ENCODE measurements around the gene PPIL4. TPM values are rescaled to one million over a fixed set of nuclear protein-coding genes. Genes with fewer than 3 reads are reported as not detected.
"Not testable (repeated sequence)": the region's sequence is repeated elsewhere in the genome, so short reads cannot be mapped to it uniquely, and the experiment has no call there.

Gene PPIL4
- total RNA-seq, 3 donors from 2014 or later: 34.7 to 46.0 (median 36.2) TPM

DNA sequence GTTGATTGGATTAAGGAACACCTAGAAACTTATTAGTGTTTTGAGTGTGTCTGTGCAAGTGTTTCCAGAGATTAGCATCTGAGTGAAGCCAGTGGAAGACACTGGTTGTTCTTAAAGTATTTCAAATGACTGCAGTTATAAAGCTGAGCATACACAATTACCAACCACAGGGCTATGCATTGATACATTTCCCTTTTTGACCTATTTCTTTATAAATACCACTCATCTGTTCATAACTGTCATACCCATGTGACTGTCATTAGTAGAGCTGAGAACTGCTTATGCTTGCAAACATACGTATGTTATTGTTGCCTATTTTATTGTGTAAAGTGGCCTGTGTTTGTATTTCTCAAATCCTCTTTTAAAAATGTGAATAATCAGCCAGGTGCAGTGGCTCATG is 45.7 kb downstream of the PPIL4 start:
- DNase-seq (ENCODE audit: low spot score in 2 of 2): no peak
- intact Hi-C loops (cut with DNase I; ENCODE audit: low total_unique reads): no loop called here

DNA sequence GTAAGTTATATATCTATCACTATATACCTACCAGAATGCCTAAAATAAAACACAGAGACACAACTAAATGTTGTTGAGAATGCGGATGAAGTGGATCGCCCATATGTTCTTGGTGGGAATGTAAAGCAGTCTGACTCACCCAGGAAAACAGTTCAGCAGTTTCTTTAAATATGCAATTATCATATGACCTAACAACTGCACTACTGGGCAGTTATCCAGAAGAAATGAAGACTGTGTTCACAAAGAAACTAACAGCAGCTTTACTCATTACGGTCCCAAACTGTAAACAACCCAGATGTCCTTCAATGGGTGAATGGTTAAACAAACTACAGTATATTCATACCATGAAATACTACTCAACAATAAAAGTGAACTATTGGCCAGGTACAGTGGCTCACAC is 46.8 kb downstream of the PPIL4 start:
- no peak overlapping the region for H3K4me3 ChIP-seq
- H3K4me1 ChIP-seq: no peaks in the 10 kb centered on the region
- no peaks in the 10 kb centered on the region for H3K27me3 ChIP-seq
- DNase-seq (ENCODE audit: low spot score in 2 of 2): no peak
- no peaks in the 10 kb centered on the region for H3K36me3 ChIP-seq
- H3K9me3 ChIP-seq: no peaks in the 10 kb centered on the region
- H3K27ac ChIP-seq: no peak overlapping the region
- intact Hi-C loops (cut with DNase I; ENCODE audit: low total_unique reads): no loop called here
- TF ChIP-seq POLR2A (IDR thresholded peaks at IDR 0.05) (no peak), POLR2AphosphoS5 (IDR thresholded peaks at IDR 0.05) (no peak)
- TF ChIP-seq, protein P1, sequence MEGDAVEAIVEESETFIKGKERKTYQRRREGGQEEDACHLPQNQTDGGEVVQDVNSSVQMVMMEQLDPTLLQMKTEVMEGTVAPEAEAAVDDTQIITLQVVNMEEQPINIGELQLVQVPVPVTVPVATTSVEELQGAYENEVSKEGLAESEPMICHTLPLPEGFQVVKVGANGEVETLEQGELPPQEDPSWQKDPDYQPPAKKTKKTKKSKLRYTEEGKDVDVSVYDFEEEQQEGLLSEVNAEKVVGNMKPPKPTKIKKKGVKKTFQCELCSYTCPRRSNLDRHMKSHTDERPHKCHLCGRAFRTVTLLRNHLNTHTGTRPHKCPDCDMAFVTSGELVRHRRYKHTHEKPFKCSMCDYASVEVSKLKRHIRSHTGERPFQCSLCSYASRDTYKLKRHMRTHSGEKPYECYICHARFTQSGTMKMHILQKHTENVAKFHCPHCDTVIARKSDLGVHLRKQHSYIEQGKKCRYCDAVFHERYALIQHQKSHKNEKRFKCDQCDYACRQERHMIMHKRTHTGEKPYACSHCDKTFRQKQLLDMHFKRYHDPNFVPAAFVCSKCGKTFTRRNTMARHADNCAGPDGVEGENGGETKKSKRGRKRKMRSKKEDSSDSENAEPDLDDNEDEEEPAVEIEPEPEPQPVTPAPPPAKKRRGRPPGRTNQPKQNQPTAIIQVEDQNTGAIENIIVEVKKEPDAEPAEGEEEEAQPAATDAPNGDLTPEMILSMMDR (IDR thresholded peaks at IDR 0.05): no peak

More for the DNA sequence above, 45.7 kb downstream of the PPIL4 start:
- Histone ChIP-seq H3K27me3 (no peaks in the 10 kb centered on the region), H3K4me1 (no peaks in the 10 kb centered on the region), H3K36me3 (no peaks in the 10 kb centered on the region), H3K9me3 (no peaks in the 10 kb centered on the region), H3K4me3 (no peak overlapping the region), H3K27ac (no peak overlapping the region)
- TF ChIP-seq, protein P1 (IDR thresholded peaks at IDR 0.05): no peak
- TF ChIP-seq POLR2AphosphoS5 (IDR thresholded peaks at IDR 0.05): no peak
- TF ChIP-seq POLR2A (IDR thresholded peaks at IDR 0.05): no peak

DNA sequence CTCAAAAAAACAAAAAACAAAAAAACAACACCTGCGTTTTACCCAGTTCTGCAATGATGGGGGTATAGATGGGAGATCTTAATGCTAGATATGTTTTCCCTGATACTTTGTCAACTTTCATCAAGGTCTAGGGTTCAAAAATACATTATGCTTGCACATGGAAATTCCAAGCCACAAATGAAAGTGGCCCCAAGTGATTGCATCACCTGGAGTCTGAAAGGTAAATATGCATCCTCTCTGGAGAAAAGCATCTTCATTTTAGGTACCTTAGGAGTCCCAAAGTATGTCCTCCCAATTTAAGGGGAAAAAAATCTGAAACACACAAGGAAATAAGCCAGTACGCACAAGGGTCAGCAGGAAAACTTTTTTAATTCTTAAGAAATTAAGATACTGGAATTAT is 48.5 kb downstream of the PPIL4 start:
- TF ChIP-seq POLR2A (IDR thresholded peaks at IDR 0.05) (no peak), POLR2AphosphoS5 (IDR thresholded peaks at IDR 0.05) (no peak)
- TF ChIP-seq, protein P1 (IDR thresholded peaks at IDR 0.05): no peak
- Histone ChIP-seq H3K4me3 (no peak overlapping the region), H3K36me3 (no peaks in the 10 kb centered on the region), H3K4me1 (no peaks in the 10 kb centered on the region), H3K27ac (no peak overlapping the region), H3K27me3 (no peaks in the 10 kb centered on the region), H3K9me3 (no peaks in the 10 kb centered on the region)
- DNase-seq (ENCODE audit: low spot score in 2 of 2): no peak
- intact Hi-C loops (cut with DNase I; ENCODE audit: low total_unique reads): no loop called here

DNA sequence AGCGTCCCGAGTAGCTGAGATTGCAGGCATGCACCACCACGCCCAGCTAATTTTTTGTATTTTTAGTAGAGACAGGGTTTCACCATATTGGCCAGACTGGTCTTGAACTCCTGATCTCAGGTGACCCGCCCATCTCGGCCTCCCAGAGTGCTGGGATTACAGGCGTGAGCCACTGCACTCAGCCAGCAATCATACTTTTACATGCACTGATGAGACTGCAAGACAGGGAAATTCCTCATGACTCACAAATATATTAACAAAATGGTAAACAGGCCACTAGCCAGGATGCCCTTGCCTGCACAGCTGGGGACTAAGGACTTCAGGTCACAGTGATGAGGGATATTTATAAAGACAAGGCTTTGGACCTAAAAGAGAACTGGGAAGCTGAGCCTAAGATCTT is 49.2 kb downstream of the PPIL4 start:
- H3K4me3 ChIP-seq; H3K27me3 ChIP-seq; intact Hi-C loops (cut with DNase I; ENCODE audit: low total_unique reads); H3K36me3 ChIP-seq; H3K27ac ChIP-seq; H3K4me1 ChIP-seq; DNase-seq (ENCODE audit: low spot score in 2 of 2); H3K9me3 ChIP-seq: not testable (repeated sequence)

DNA sequence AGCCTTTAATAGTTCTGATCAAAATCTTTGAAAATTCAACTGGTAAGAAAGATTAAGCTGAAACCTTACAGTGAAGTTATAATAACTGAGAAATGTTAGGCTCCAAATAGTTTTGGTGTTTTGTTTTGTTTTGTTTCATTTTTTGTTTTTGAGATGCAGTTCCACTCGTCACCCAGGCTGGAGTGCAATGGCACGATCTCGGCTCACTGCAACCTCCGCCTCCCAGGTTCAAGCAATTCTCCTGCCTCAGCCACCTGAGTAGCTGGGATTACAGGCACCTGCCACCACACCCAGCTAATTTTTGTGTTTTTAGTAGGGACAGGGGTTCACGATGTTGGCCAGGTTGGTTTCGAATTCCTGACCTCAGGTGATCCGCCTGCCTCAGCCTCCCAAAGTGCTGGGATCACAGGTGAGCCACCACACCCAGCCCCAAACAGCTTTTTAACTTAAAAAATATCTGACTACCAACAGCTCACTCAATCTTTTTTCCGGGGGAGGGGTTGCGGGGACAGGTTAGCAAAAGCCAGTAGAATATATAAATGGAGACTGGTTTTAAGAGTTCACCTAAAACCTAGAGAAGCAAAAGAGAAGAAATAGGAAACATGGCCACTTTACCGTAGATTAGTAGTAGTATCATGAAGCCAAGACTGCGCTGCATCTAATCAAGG is 50.4 kb downstream of the PPIL4 start:
- DNase-seq (ENCODE audit: low spot score in 2 of 2); H3K27me3 ChIP-seq; H3K27ac ChIP-seq; H3K4me3 ChIP-seq; H3K36me3 ChIP-seq; H3K9me3 ChIP-seq; intact Hi-C loops (cut with DNase I; ENCODE audit: low total_unique reads); H3K4me1 ChIP-seq: not testable (repeated sequence)

DNA sequence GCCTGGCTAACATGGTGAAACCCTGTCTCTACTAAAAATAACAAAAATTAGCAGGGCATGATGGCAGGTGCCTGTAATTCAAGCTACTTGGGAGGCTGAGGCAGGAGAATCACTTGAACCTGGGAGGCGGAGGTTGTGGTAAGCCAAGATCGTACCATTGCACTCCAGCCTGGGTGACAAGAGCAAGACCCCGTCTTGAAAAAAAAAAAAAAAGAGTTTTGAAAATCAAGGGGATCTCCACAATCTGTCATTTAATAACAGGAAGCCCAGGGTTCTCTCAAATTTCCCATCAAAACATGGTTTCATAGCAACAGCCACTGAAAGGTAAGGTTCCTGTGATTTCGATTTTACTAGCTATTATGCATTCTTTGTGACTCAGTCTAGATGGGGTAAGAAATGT is 51.0 kb downstream of the PPIL4 start:
- H3K9me3 ChIP-seq; intact Hi-C loops (cut with DNase I; ENCODE audit: low total_unique reads): not testable (repeated sequence)

More for the DNA sequence above, 51.0 kb downstream of the PPIL4 start:
- not testable (repeated sequence) for H3K4me1 ChIP-seq; H3K27me3 ChIP-seq; H3K36me3 ChIP-seq; H3K4me3 ChIP-seq; H3K27ac ChIP-seq; DNase-seq (ENCODE audit: low spot score in 2 of 2)
